Smooth muscle cell (in vitro differentiated cells): ENCODE data around the gene KCNK3. TPM values are rescaled to one million over a fixed set of nuclear protein-coding genes. Genes with fewer than 3 reads are reported as not detected.
A peak's percentile ranks its signal among the peaks of the same experiment; 100 is the strongest.
"Not testable (repeated sequence)": the region's sequence is repeated elsewhere in the genome, so short reads cannot be mapped to it uniquely, and the experiment has no call there.

Experiments used
- DNase-seq: peaks from one replicate; lab custom pipeline; 2025; ENCODE audit not compliant: unreplicated experiment; lab: John Stamatoyannopoulos, UW
- H2AFZ ChIP-seq: fragments of 200-600 bp; sonication (generic); 2 replicates; pipeline ENCODE4 v1.6.0; 2016; ENCODE audit warnings: antibody characterized with exemption, low read depth, mild to moderate bottlenecking
- H3F3A ChIP-seq: fragments of 200-600 bp; sonication (generic); 2 replicates; pipeline ENCODE4 v1.6.0; 2017; ENCODE audit warnings: antibody characterized with exemption, low read depth
- H3K27ac ChIP-seq: fragments of 200-600 bp; sonication (generic); 2 replicates; pipeline ENCODE4 v1.5.1; 2016; ENCODE audit warnings: low read depth, mild to moderate bottlenecking
- H3K27me3 ChIP-seq: fragments of 200-600 bp; sonication (generic); 2 replicates; pipeline ENCODE4 v1.6.1; 2016; ENCODE audit warnings: low read depth, mild to moderate bottlenecking
- H3K36me3 ChIP-seq: fragments of 200-600 bp; sonication (generic); 2 replicates; pipeline ENCODE4 v1.5.1; 2016; ENCODE audit warnings: low read depth
- H3K4me1 ChIP-seq: fragments of 200-600 bp; sonication (generic); 2 replicates; pipeline ENCODE4 v1.5.1; 2016; ENCODE audit warnings: low read depth
- H3K4me2 ChIP-seq: fragments of 200-600 bp; sonication (generic); 2 replicates; pipeline ENCODE4 v1.6.0; 2016; ENCODE audit warnings: mild to moderate bottlenecking
- H3K4me3 ChIP-seq: fragments of 200-600 bp; sonication (generic); 2 replicates; pipeline ENCODE4 v1.5.1; 2016; ENCODE audit warnings: mild to moderate bottlenecking
- H3K79me2 ChIP-seq: fragments of 200-600 bp; sonication (generic); 2 replicates; pipeline ENCODE4 v1.6.0; 2016; ENCODE audit warnings: low read depth, mild to moderate bottlenecking
- H3K9ac ChIP-seq: fragments of 200-600 bp; sonication (generic); 2 replicates; pipeline ENCODE4 v1.6.0; 2016; ENCODE audit warnings: low read depth
- H3K9me3 ChIP-seq: fragments of 200-600 bp; sonication (generic); replicated peaks from 2 replicates; pipeline ENCODE4 v1.5.1; 2016; ENCODE audit warnings: low read depth
- H4K20me1 ChIP-seq: fragments of 200-600 bp; sonication (generic); 2 replicates; pipeline ENCODE4 v1.6.0; 2016; ENCODE audit warnings: low read depth
- CTCF ChIP-seq: fragments of 200-600 bp; sonication (generic); IDR thresholded peaks from 2 replicates; pipeline ENCODE4 v1.5.1; 2017; ENCODE audit warnings: borderline replicate concordance, mild to moderate bottlenecking, antibody characterized with exemption; ENCODE audit not compliant: insufficient read depth, poor library complexity, severe bottlenecking
- WGBS: methylation state at CpG from one replicate; pipeline ENCODE4 v1.1.7; 2016; ENCODE audit warnings: low lambda C conversion rate; 5-methylcytosine and 5-hydroxymethylcytosine counted together
- polyA plus RNA-seq: library from polyadenylated mRNA; unstranded; fragments of >200 nt; fragmentation: Nextera tagmentation; extraction: Ambion mirVana; gene quantifications from 2 replicates; pipeline ENCODE4 v1.2.1, GENCODE V29; 2016
- total RNA-seq: library from RNA; depleted of rRNA; stranded (reverse); fragments of >200 nt; gene quantifications from 2 replicates; pipeline ENCODE4 v1.2.3, GENCODE V29; 2014

KCNK3 gene
- total and polyA plus RNA-seq, 2 experiments from 2014 or later = 1.1 to 7.5 TPM

DNA sequence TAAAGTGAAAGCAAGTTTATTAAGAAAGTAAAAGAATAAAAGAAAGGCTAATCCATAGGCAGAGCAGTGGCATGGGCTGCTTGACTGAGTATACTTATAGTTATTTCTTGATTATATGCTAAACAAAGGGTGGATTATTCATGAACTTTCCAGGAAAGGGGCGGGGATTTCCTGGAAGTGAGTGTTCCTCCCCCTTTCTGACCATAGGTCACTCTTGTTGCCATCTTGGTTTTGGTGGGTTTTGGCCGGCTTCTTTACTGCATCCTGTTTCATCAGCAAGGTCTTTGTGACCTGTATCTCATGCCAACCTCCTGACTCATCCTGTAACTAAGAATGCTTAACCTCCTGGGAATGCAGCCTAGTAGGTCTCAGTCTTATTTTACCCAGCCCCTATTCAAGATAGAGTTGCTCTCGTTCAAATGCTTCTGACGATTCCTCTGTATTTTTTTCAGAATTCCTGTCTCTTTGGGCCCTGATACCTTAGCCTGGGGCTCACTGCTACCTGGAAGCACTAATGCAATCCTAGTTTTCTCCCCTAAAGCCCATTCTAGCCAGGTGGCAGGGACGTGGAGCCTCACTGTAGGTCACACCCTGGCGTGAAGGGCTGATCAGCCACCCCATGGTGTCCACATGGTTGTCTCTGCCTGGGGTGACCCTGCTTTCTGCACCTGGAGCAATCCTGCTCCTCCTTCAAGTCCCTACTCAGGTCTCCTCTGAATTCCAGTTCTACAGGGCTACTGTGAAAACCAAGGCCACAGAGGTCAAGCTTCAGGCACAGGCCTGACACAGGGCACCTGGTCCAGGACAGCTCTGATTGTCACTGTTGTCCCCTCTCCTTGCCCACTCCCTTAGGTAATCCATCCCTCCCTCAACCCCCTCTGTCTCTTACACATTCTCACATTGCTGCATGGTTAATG is 65.6 kb downstream of the KCNK3 start:
- Histone ChIP-seq H3K27ac (peak overlapping the region; percentile 79), H3K9ac (peak overlapping the region; percentile 14), H3K36me3 (no peaks in the 10 kb centered on the region), H3F3A (no peaks in the 10 kb centered on the region), H3K27me3 (no peaks in the 10 kb centered on the region), H3K4me1 (peaks cover 6% of the 10 kb centered on the region), H3K9me3 (no peaks in the 10 kb centered on the region), H2AFZ (no peak overlapping the region), H3K4me2 (peak overlapping the region; percentile 60), H3K4me3 (no peak overlapping the region), H3K79me2 (no peaks in the 10 kb centered on the region), H4K20me1 (no peaks in the 10 kb centered on the region)
- DNase-seq = no peak
- 35% methylated on average over 6 of the region's 6 CpGs for WGBS
- TF ChIP-seq CTCF = no peak

GRCh38 chr2:26758790-26759321 is 66.3 kb downstream of the KCNK3 start:
- H3K9ac ChIP-seq = no peak overlapping the region
- DNase-seq = no peak
- no peaks in the 10 kb centered on the region for H3K9me3 ChIP-seq
- H3K27ac ChIP-seq = peak overlapping the region; percentile 79
- H3K36me3 ChIP-seq = no peaks in the 10 kb centered on the region
- H2AFZ ChIP-seq = no peak overlapping the region
- H4K20me1 ChIP-seq = no peaks in the 10 kb centered on the region
- H3F3A ChIP-seq = no peaks in the 10 kb centered on the region
- no peaks in the 10 kb centered on the region for H3K27me3 ChIP-seq
- 34% methylated on average over 7 of the region's 7 CpGs for WGBS
- H3K4me3 ChIP-seq = no peak overlapping the region
- H3K4me1 ChIP-seq = peaks cover 6% of the 10 kb centered on the region
- H3K4me2 ChIP-seq = peak overlapping the region; percentile 52
- TF ChIP-seq CTCF = no peak
- H3K79me2 ChIP-seq = peaks cover 5% of the 10 kb centered on the region

GRCh38 chr2:26759845-26760244 is 67.3 kb downstream of the KCNK3 start:
- Histone ChIP-seq H3K9me3 (no peaks in the 10 kb centered on the region), H3K4me1 (peaks cover 6% of the 10 kb centered on the region), H3K27ac (no peak overlapping the region), H3F3A (no peaks in the 10 kb centered on the region), H4K20me1 (peaks cover under 1% of the 10 kb centered on the region), H3K4me3 (no peak overlapping the region), H2AFZ (no peak overlapping the region), H3K27me3 (no peaks in the 10 kb centered on the region), H3K9ac (no peak overlapping the region), H3K79me2 (peaks cover 13% of the 10 kb centered on the region), H3K36me3 (no peaks in the 10 kb centered on the region), H3K4me2 (no peak overlapping the region)
- no peak for DNase-seq
- WGBS = 94% methylated on average over 5 of the region's 5 CpGs
- TF ChIP-seq CTCF = no peak

- H3K9me3 ChIP-seq, H3K9ac ChIP-seq, DNase-seq, H3K27ac ChIP-seq, H3F3A ChIP-seq, H3K27me3 ChIP-seq, H2AFZ ChIP-seq, H3K4me2 ChIP-seq, H3K4me3 ChIP-seq, H3K36me3 ChIP-seq: not testable (repeated sequence)
- WGBS = 82% methylated on average over 10 of the region's 10 CpGs
- Histone ChIP-seq H3K79me2 (peaks cover 24% of the 10 kb centered on the region), H4K20me1 (peaks cover 12% of the 10 kb centered on the region), H3K4me1 (peaks cover 15% of the 10 kb centered on the region)
These were observed 68.5 kb downstream of the KCNK3 start for GRCh38 chr2:26760991-26761390.
